HepG2 (cell line): ENCODE data around the gene DHX57. TPM values are rescaled to one million over a fixed set of nuclear protein-coding genes. Genes with fewer than 3 reads are reported as not detected.

Experiments used
- CREB1 ChIP-seq, 2 experiments: fragments of 450-650 bp in 1 of 2; IDR thresholded peaks; 2 replicates each; pipeline ENCODE4 v1.6.1; 2016 to 2017; ENCODE audit warnings: control low read depth in 1 of 2, mild to moderate bottlenecking in 1 of 2, missing compliant biosample characterization in 1 of 2, missing genetic modification characterization in 1 of 2
- EP300 ChIP-seq, 3 experiments: sonication (generic) in 1 of 3; formaldehyde crosslinking in 1 of 3; IDR thresholded peaks; 2 replicates each; pipeline versions ENCODE4 v1.5.1 to v1.6.1; 2011 to 2020; ENCODE audit warnings: low read depth in 2 of 3, low read length in 2 of 3, borderline replicate concordance in 1 of 3, improper control_type of control experiment in 1 of 3, mild to moderate bottlenecking in 1 of 3, missing genetic modification reagents in 1 of 3, moderate library complexity in 1 of 3
- GTF3A ChIP-seq: sonication (generic); formaldehyde crosslinking; conservative IDR thresholded peaks from 2 replicates; pipeline ENCODE4 v1.4.0; 2020; ENCODE audit warnings: mild to moderate bottlenecking, missing genetic modification reagents
- HMGA1 ChIP-seq: sonication (generic); formaldehyde crosslinking; conservative IDR thresholded peaks from 2 replicates; pipeline ENCODE4 v1.4.0; 2020; ENCODE audit warnings: missing genetic modification reagents
- KDM2A ChIP-seq: sonication (generic); formaldehyde crosslinking; IDR thresholded peaks from 2 replicates; pipeline ENCODE4 v1.4.0; 2020; ENCODE audit warnings: low read depth, missing genetic modification reagents, borderline replicate concordance
- KDM4B ChIP-seq: sonication (generic); formaldehyde crosslinking; IDR thresholded peaks from 2 replicates; pipeline ENCODE4 v1.4.0; 2020; ENCODE audit warnings: missing genetic modification reagents
- KLF6 ChIP-seq: IDR thresholded peaks from 2 replicates; pipeline ENCODE4 v1.8.0; 2016; ENCODE audit warnings: missing biosample characterization, missing genetic modification reagents
- PAWR ChIP-seq: sonication (generic); formaldehyde crosslinking; IDR thresholded peaks from 2 replicates; pipeline ENCODE4 v1.4.0; 2020; ENCODE audit warnings: missing genetic modification reagents, mild to moderate bottlenecking, borderline replicate concordance
- PAX8 ChIP-seq: sonication (generic); formaldehyde crosslinking; IDR thresholded peaks from 2 replicates; pipeline ENCODE4 v1.8.0; 2022; ENCODE audit warnings: mild to moderate bottlenecking, missing genetic modification reagents, borderline replicate concordance
- PHF21A ChIP-seq: sonication (generic); formaldehyde crosslinking; IDR thresholded peaks from 2 replicates; pipeline ENCODE4 v1.5.0; 2020; ENCODE audit warnings: mild to moderate bottlenecking, missing genetic modification reagents
- POLR2G ChIP-seq: fragments of 200-400 bp; formaldehyde crosslinking; IDR thresholded peaks from 2 replicates; pipeline ENCODE4 v1.6.1; 2018; ENCODE audit warnings: mild to moderate bottlenecking, low read depth, low read length, moderate library complexity
- SRSF4 ChIP-seq: fragments of 200-400 bp; formaldehyde crosslinking; IDR thresholded peaks from one replicate; pipeline ENCODE4 v1.6.1; 2018; ENCODE audit warnings: mild to moderate bottlenecking, low read depth, low read length, moderate library complexity; ENCODE audit not compliant: poor library complexity, severe bottlenecking
- TBX2 ChIP-seq: sonication (generic); formaldehyde crosslinking; IDR thresholded peaks from 2 replicates; pipeline ENCODE4 v1.5.0; 2020; ENCODE audit warnings: missing genetic modification reagents, mild to moderate bottlenecking, borderline replicate concordance
- TMF1 ChIP-seq: sonication (generic); formaldehyde crosslinking; IDR thresholded peaks from 2 replicates; pipeline ENCODE4 v1.8.1; 2022; ENCODE audit warnings: low read depth, missing genetic modification reagents
- TRIM24 ChIP-seq: sonication (generic); formaldehyde crosslinking; IDR thresholded peaks from 2 replicates; pipeline ENCODE4 v1.8.0; 2022; ENCODE audit warnings: mild to moderate bottlenecking, missing genetic modification reagents
- ZBTB42 ChIP-seq: sonication (generic); formaldehyde crosslinking; IDR thresholded peaks from 2 replicates; pipeline ENCODE4 v1.5.0; 2020; ENCODE audit warnings: mild to moderate bottlenecking, missing genetic modification reagents
- ZNF800 ChIP-seq: sonication (generic); formaldehyde crosslinking; IDR thresholded peaks from 2 replicates; pipeline ENCODE4 v1.4.0; 2020; ENCODE audit warnings: missing genetic modification reagents
- polyA plus RNA-seq, 8 experiments: library from polyadenylated mRNA; depleted of rRNA in 3 of 8; stranded (reverse) in 7 of 8; unstranded in 1 of 8; fragments of >200 nt; fragmentation: Illumina TruSeq in 4 of 8; extraction: Trizol in 4 of 8; gene quantifications; 2 replicates each; pipeline versions ENCODE4 v1.2.1 to v1.2.3, GENCODE V29; 2011 to 2016; ENCODE audit warnings: low read depth in 4 of 8, missing spikeins in 1 of 8, mixed read lengths in 1 of 8; ENCODE audit not compliant: insufficient read depth in 1 of 8
- total RNA-seq, 5 experiments: library from RNA; depleted of rRNA; stranded (reverse); fragments of >200 nt; fragmentation: Illumina TruSeq; extraction: Trizol; gene quantifications; 2 replicates each; pipeline ENCODE4 v1.2.3, GENCODE V29; 2016; ENCODE audit warnings: low read depth in 1 of 5
- TF ChIP-seq, protein P1 (sequence below): sonication (generic); formaldehyde crosslinking; IDR thresholded peaks from 2 replicates; pipeline ENCODE4 v1.4.0; 2020; ENCODE audit warnings: missing genetic modification reagents, borderline replicate concordance
- TF ChIP-seq, protein P2 (sequence below): sonication (generic); formaldehyde crosslinking; IDR thresholded peaks from 2 replicates; pipeline ENCODE4 v1.9.0; 2021; ENCODE audit warnings: missing genetic modification reagents, mild to moderate bottlenecking, borderline replicate concordance
- TF ChIP-seq, protein P3 (sequence below): sonication (generic); formaldehyde crosslinking; IDR thresholded peaks from 2 replicates; pipeline ENCODE4 v1.5.0; 2020; ENCODE audit warnings: missing genetic modification reagents, mild to moderate bottlenecking, borderline replicate concordance

DHX57 gene
- total and polyA plus RNA-seq, 2 of the 13 experiments (the other 11 are each of a cell fraction or from before 2014, with no cell fraction given) = 9.2 to 24.2 TPM

- TF ChIP-seq, protein P1, sequence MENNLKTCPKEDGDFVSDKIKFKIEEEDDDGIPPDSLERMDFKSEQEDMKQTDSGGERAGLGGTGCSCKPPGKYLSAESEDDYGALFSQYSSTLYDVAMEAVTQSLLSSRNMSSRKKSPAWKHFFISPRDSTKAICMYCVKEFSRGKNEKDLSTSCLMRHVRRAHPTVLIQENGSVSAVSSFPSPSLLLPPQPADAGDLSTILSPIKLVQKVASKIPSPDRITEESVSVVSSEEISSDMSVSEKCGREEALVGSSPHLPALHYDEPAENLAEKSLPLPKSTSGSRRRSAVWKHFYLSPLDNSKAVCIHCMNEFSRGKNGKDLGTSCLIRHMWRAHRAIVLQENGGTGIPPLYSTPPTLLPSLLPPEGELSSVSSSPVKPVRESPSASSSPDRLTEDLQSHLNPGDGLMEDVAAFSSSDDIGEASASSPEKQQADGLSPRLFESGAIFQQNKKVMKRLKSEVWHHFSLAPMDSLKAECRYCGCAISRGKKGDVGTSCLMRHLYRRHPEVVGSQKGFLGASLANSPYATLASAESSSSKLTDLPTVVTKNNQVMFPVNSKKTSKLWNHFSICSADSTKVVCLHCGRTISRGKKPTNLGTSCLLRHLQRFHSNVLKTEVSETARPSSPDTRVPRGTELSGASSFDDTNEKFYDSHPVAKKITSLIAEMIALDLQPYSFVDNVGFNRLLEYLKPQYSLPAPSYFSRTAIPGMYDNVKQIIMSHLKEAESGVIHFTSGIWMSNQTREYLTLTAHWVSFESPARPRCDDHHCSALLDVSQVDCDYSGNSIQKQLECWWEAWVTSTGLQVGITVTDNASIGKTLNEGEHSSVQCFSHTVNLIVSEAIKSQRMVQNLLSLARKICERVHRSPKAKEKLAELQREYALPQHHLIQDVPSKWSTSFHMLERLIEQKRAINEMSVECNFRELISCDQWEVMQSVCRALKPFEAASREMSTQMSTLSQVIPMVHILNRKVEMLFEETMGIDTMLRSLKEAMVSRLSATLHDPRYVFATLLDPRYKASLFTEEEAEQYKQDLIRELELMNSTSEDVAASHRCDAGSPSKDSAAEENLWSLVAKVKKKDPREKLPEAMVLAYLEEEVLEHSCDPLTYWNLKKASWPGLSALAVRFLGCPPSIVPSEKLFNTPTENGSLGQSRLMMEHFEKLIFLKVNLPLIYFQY (CRISPR knock-in tag) = no peak
- TF ChIP-seq TRIM24 (CRISPR knock-in tag) (no peak), CREB1 (IDR thresholded peaks at IDR 0.05) (no peak), CREB1 (CRISPR knock-in tag; IDR thresholded peaks at IDR 0.05) (no peak), POLR2G (0 out of 2 replicates have a peak, but pooled peaks have one; percentile 38), KDM2A (CRISPR knock-in tag) (no peak; the same call in 1 of the 2 replicates), TMF1 (CRISPR knock-in tag) (peak; percentile 11; the same call in 1 of the 2 replicates), PAWR (peak; percentile 94), PHF21A (CRISPR knock-in tag) (no peak; the same call in 1 of the 2 replicates), ZBTB42 (CRISPR knock-in tag) (no peak), EP300 (IDR thresholded peaks at IDR 0.05; ENCODE audit: low read depth in 2 of 2, low read length in 2 of 2) (no peak), EP300 (CRISPR knock-in tag; IDR thresholded peaks at IDR 0.05; ENCODE audit: borderline replicate concordance) (0 out of 2 replicates have a peak, but pooled peaks have one; percentile 7), GTF3A (CRISPR knock-in tag) (no peak), ZNF800 (peak; percentile 75), KLF6 (CRISPR knock-in tag) (no peak), KDM4B (CRISPR knock-in tag) (0 out of 2 replicates have a peak, but pooled peaks have one; percentile 28), PAX8 (CRISPR knock-in tag) (no peak), TBX2 (CRISPR knock-in tag) (no peak), SRSF4 (no peak), HMGA1 (CRISPR knock-in tag) (no peak)
- TF ChIP-seq, protein P2, sequence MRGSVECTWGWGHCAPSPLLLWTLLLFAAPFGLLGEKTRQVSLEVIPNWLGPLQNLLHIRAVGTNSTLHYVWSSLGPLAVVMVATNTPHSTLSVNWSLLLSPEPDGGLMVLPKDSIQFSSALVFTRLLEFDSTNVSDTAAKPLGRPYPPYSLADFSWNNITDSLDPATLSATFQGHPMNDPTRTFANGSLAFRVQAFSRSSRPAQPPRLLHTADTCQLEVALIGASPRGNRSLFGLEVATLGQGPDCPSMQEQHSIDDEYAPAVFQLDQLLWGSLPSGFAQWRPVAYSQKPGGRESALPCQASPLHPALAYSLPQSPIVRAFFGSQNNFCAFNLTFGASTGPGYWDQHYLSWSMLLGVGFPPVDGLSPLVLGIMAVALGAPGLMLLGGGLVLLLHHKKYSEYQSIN = peak; percentile 21; the same call in 1 of the 2 replicates
- TF ChIP-seq, protein P3, sequence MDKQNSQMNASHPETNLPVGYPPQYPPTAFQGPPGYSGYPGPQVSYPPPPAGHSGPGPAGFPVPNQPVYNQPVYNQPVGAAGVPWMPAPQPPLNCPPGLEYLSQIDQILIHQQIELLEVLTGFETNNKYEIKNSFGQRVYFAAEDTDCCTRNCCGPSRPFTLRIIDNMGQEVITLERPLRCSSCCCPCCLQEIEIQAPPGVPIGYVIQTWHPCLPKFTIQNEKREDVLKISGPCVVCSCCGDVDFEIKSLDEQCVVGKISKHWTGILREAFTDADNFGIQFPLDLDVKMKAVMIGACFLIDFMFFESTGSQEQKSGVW (CRISPR knock-in tag) = no peak
Observed at GRCh38 chr2:38750011-38750890, 125.5 kb downstream of the DHX57 start (continued).
